ENCODE data around the gene FRMD8.

The FRMD8 gene

GRCh38 chr11:65418431-65418680 lies 31.9 kb downstream of the FRMD8 start:
- peak overlapping the region; percentile 74 for H3K4me3 ChIP-seq (replicated peaks; ENCODE audit: low read depth, low read length)
- TF ChIP-seq CTCF (IDR thresholded peaks at IDR 0.05; ENCODE audit: insufficient read depth, low read length, poor library complexity, severe bottlenecking): no peak
- H3K27me3 ChIP-seq (replicated peaks; ENCODE audit: control insufficient read depth, insufficient read depth, low read length): no peaks in the 10 kb centered on the region
- peaks cover 5% of the 10 kb centered on the region for H3K36me3 ChIP-seq (ENCODE audit: control insufficient read depth, insufficient read depth, low read length)
- DNase-seq (ENCODE audit: extremely low read depth, insufficient read length): no peak

- no peaks in the 10 kb centered on the region for H3K27me3 ChIP-seq (replicated peaks; ENCODE audit: control insufficient read depth, insufficient read depth, low read length)
- H3K36me3 ChIP-seq (ENCODE audit: control insufficient read depth, insufficient read depth, low read length): peaks cover 2% of the 10 kb centered on the region; the same call in 1 of the 2 replicates
- TF ChIP-seq CTCF (IDR thresholded peaks at IDR 0.05; ENCODE audit: insufficient read depth, low read length, poor library complexity, severe bottlenecking): no peak
- peak overlapping the region; percentile 74 for H3K4me3 ChIP-seq (replicated peaks; ENCODE audit: low read depth, low read length)
- peak; percentile 92 for DNase-seq (ENCODE audit: extremely low read depth, insufficient read length)
Measured at GRCh38 chr11:65418681-65419459, 32.4 kb downstream of the FRMD8 start.

- DNase-seq (ENCODE audit: extremely low read depth, insufficient read length): no peak
- Histone ChIP-seq H3K36me3 (ENCODE audit: control insufficient read depth, insufficient read depth, low read length) (no peaks in the 10 kb centered on the region), H3K4me3 (replicated peaks; ENCODE audit: low read depth, low read length) (peak overlapping the region; percentile 74), H3K27me3 (replicated peaks; ENCODE audit: control insufficient read depth, insufficient read depth, low read length) (no peaks in the 10 kb centered on the region)
- no peak for TF ChIP-seq CTCF (IDR thresholded peaks at IDR 0.05; ENCODE audit: insufficient read depth, low read length, poor library complexity, severe bottlenecking)
Measured at GRCh38 chr11:65419460-65419771, 33.0 kb downstream of the FRMD8 start.

- TF ChIP-seq CTCF (IDR thresholded peaks at IDR 0.05; ENCODE audit: insufficient read depth, low read length, poor library complexity, severe bottlenecking): no peak
- DNase-seq (ENCODE audit: extremely low read depth, insufficient read length): peak; percentile 66
- H3K4me3 ChIP-seq (replicated peaks; ENCODE audit: low read depth, low read length): peak overlapping the region; percentile 74
- H3K27me3 ChIP-seq (replicated peaks; ENCODE audit: control insufficient read depth, insufficient read depth, low read length): no peaks in the 10 kb centered on the region
- H3K36me3 ChIP-seq (ENCODE audit: control insufficient read depth, insufficient read depth, low read length): no peaks in the 10 kb centered on the region
Measured at GRCh38 chr11:65419772-65420481, 33.5 kb downstream of the FRMD8 start.

DNA sequence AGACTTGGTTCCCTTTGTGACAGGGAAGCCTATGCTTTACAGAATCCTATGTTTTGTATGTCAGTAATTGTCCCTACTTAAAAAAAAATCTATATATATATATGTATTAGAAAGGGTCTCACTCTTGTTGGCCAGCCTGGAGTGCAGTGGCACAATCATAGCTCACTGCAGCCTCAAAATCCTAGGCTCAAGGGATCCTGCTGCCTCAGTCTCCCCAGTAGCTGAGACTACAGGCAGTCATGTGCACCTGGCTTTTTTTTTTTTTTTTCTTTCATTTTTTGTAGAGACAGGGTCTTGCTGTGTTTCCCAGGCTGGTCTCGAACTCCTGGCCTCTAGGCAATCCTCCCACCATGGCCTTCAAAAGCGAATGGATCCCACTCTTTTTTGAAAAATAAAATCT lies 34.1 kb downstream of the FRMD8 start:
- no peak for TF ChIP-seq CTCF (IDR thresholded peaks at IDR 0.05; ENCODE audit: insufficient read depth, low read length, poor library complexity, severe bottlenecking)

More for the DNA sequence above, 34.1 kb downstream of the FRMD8 start:
- Histone ChIP-seq H3K4me3 (replicated peaks; ENCODE audit: low read depth, low read length) (peak overlapping the region; percentile 74), H3K27me3 (replicated peaks; ENCODE audit: control insufficient read depth, insufficient read depth, low read length) (no peaks in the 10 kb centered on the region), H3K36me3 (ENCODE audit: control insufficient read depth, insufficient read depth, low read length) (no peaks in the 10 kb centered on the region; the same call in 1 of the 2 replicates)
- no peak for DNase-seq (ENCODE audit: extremely low read depth, insufficient read length)
